HepG2 (cell line): ENCODE measurements around the gene OSBPL2. TPM values are rescaled to one million over a fixed set of nuclear protein-coding genes. Genes with fewer than 3 reads are reported as not detected.

Source experiments
- BHLHE40 ChIP-seq: IDR thresholded peaks from 2 replicates; pipeline ENCODE4 v1.6.1; 2011; ENCODE audit warnings: low read length, improper control_type of control experiment
- GLI4 ChIP-seq: sonication (generic); formaldehyde crosslinking; IDR thresholded peaks from 2 replicates; pipeline ENCODE4 v1.5.1; 2020; ENCODE audit warnings: missing genetic modification reagents, mild to moderate bottlenecking, moderate library complexity, borderline replicate concordance
- LCORL ChIP-seq, 2 experiments: fragments of 450-650 bp in 1 of 2; sonication (generic) in 1 of 2; formaldehyde crosslinking in 1 of 2; IDR thresholded peaks; 2 replicates each; pipeline versions ENCODE4 v1.5.0 to v1.6.1; 2017 to 2020; ENCODE audit warnings: antibody characterized with exemption in 1 of 2, missing genetic modification reagents in 1 of 2
- MAZ ChIP-seq, 2 experiments: sonication (generic) in 1 of 2; formaldehyde crosslinking in 1 of 2; IDR thresholded peaks; 2 replicates each; pipeline versions ENCODE4 v1.5.0 to v1.6.1; 2012 to 2020; ENCODE audit warnings: low read depth in 2 of 2, mild to moderate bottlenecking in 2 of 2, borderline replicate concordance in 1 of 2, improper control_type of control experiment in 1 of 2, low read length in 1 of 2, missing genetic modification reagents in 1 of 2, moderate library complexity in 1 of 2
- SALL1 ChIP-seq: sonication (generic); formaldehyde crosslinking; IDR thresholded peaks from 2 replicates; pipeline ENCODE4 v1.8.0; 2022; ENCODE audit warnings: mild to moderate bottlenecking, missing genetic modification reagents
- SRSF9 ChIP-seq: fragments of 200-400 bp; formaldehyde crosslinking; IDR thresholded peaks from 2 replicates; pipeline ENCODE4 v1.6.1; 2018; ENCODE audit warnings: borderline replicate concordance, mild to moderate bottlenecking, low read depth, low read length; ENCODE audit not compliant: insufficient read depth, poor library complexity, severe bottlenecking
- XRCC5 ChIP-seq: fragments of 200-400 bp; formaldehyde crosslinking; optimal IDR thresholded peaks from 2 replicates; pipeline ENCODE3; 2017; ENCODE audit warnings: mild to moderate bottlenecking, low read length
- ZNF337 ChIP-seq: sonication (generic); formaldehyde crosslinking; IDR thresholded peaks from 2 replicates; pipeline ENCODE4 v1.5.1; 2020; ENCODE audit warnings: missing genetic modification reagents, low read depth, mild to moderate bottlenecking, borderline replicate concordance
- ZNF430 ChIP-seq: sonication (generic); formaldehyde crosslinking; IDR thresholded peaks from 2 replicates; pipeline ENCODE4 v1.9.0; 2021; ENCODE audit warnings: mild to moderate bottlenecking, missing genetic modification reagents
- ZNF550 ChIP-seq: sonication (generic); formaldehyde crosslinking; IDR thresholded peaks from 2 replicates; pipeline ENCODE4 v1.4.0; 2020; ENCODE audit warnings: mild to moderate bottlenecking, missing genetic modification reagents, borderline replicate concordance
- ZNF556 ChIP-seq: sonication (generic); formaldehyde crosslinking; IDR thresholded peaks from 2 replicates; pipeline ENCODE4 v1.4.0; 2020; ENCODE audit warnings: mild to moderate bottlenecking, missing genetic modification reagents, borderline replicate concordance
- ZNF615 ChIP-seq: sonication (generic); formaldehyde crosslinking; IDR thresholded peaks from 2 replicates; pipeline ENCODE4 v1.5.0; 2020; ENCODE audit warnings: mild to moderate bottlenecking, missing genetic modification reagents, borderline replicate concordance
- ZZZ3 ChIP-seq: sonication (generic); formaldehyde crosslinking; IDR thresholded peaks from 2 replicates; pipeline ENCODE4 v1.4.0; 2020; ENCODE audit warnings: missing genetic modification reagents, mild to moderate bottlenecking, borderline replicate concordance
- polyA plus RNA-seq, 8 experiments: library from polyadenylated mRNA; depleted of rRNA in 3 of 8; stranded (reverse) in 7 of 8; unstranded in 1 of 8; fragments of >200 nt; fragmentation: Illumina TruSeq in 4 of 8; extraction: Trizol in 4 of 8; gene quantifications; 2 replicates each; pipeline versions ENCODE4 v1.2.1 to v1.2.3, GENCODE V29; 2011 to 2016; ENCODE audit warnings: low read depth in 4 of 8, missing spikeins in 1 of 8, mixed read lengths in 1 of 8; ENCODE audit not compliant: insufficient read depth in 1 of 8
- total RNA-seq, 5 experiments: library from RNA; depleted of rRNA; stranded (reverse); fragments of >200 nt; fragmentation: Illumina TruSeq; extraction: Trizol; gene quantifications; 2 replicates each; pipeline ENCODE4 v1.2.3, GENCODE V29; 2016; ENCODE audit warnings: low read depth in 1 of 5
- TF ChIP-seq, protein P1 (sequence below): sonication (generic); formaldehyde crosslinking; IDR thresholded peaks from 2 replicates; pipeline ENCODE4 v1.4.0; 2020; ENCODE audit warnings: missing genetic modification reagents, borderline replicate concordance
- TF ChIP-seq, protein P2 (sequence below): sonication (generic); formaldehyde crosslinking; IDR thresholded peaks from 2 replicates; pipeline ENCODE4 v1.4.0; 2020; ENCODE audit warnings: missing genetic modification reagents, low read depth, mild to moderate bottlenecking, borderline replicate concordance
- TF ChIP-seq, protein P3 (sequence below): sonication (generic); formaldehyde crosslinking; IDR thresholded peaks from 2 replicates; pipeline ENCODE4 v1.9.0; 2022; ENCODE audit warnings: missing genetic modification reagents, mild to moderate bottlenecking, borderline replicate concordance
- TF ChIP-seq, protein P4 (sequence below): IDR thresholded peaks from 2 replicates; pipeline ENCODE4 v1.6.1; 2018; ENCODE audit warnings: missing genetic modification reagents, mild to moderate bottlenecking, missing compliant biosample characterization
- TF ChIP-seq, protein P5 (sequence below): sonication (generic); formaldehyde crosslinking; IDR thresholded peaks from 2 replicates; pipeline ENCODE4 v1.5.1; 2020; ENCODE audit warnings: mild to moderate bottlenecking, missing genetic modification reagents, moderate library complexity

Gene OSBPL2
- total and polyA plus RNA-seq, 2 of the 13 experiments (the other 11 are each of a cell fraction or from before 2014, with no cell fraction given) = 18.5 to 37.4 TPM

DNA sequence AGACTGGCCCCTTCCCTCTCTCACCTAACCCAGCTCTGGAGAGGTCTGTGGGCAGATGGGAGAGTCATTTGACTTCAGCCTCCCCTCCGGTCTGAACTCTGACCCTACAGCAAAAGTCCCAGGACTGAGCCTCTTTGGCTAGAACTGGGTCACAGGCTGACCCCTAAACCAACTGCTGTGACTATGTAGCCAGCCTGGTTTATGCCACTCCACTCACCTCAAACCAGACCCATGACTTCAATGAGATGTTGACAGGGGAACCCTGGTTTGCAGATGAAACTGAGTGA, 864 bp upstream of the OSBPL2 start (continued):
- TF ChIP-seq, protein P1, sequence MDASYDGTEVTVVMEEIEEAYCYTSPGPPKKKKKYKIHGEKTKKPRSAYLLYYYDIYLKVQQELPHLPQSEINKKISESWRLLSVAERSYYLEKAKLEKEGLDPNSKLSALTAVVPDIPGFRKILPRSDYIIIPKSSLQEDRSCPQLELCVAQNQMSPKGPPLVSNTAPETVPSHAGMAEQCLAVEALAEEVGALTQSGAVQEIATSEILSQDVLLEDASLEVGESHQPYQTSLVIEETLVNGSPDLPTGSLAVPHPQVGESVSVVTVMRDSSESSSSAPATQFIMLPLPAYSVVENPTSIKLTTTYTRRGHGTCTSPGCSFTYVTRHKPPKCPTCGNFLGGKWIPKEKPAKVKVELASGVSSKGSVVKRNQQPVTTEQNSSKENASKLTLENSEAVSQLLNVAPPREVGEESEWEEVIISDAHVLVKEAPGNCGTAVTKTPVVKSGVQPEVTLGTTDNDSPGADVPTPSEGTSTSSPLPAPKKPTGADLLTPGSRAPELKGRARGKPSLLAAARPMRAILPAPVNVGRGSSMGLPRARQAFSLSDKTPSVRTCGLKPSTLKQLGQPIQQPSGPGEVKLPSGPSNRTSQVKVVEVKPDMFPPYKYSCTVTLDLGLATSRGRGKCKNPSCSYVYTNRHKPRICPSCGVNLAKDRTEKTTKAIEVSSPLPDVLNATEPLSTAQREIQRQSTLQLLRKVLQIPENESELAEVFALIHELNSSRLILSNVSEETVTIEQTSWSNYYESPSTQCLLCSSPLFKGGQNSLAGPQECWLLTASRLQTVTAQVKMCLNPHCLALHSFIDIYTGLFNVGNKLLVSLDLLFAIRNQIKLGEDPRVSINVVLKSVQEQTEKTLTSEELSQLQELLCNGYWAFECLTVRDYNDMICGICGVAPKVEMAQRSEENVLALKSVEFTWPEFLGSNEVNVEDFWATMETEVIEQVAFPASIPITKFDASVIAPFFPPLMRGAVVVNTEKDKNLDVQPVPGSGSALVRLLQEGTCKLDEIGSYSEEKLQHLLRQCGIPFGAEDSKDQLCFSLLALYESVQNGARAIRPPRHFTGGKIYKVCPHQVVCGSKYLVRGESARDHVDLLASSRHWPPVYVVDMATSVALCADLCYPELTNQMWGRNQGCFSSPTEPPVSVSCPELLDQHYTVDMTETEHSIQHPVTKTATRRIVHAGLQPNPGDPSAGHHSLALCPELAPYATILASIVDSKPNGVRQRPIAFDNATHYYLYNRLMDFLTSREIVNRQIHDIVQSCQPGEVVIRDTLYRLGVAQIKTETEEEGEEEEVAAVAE (CRISPR knock-in tag) = no peak
- TF ChIP-seq XRCC5 = peak; percentile 3
- TF ChIP-seq, protein P2, sequence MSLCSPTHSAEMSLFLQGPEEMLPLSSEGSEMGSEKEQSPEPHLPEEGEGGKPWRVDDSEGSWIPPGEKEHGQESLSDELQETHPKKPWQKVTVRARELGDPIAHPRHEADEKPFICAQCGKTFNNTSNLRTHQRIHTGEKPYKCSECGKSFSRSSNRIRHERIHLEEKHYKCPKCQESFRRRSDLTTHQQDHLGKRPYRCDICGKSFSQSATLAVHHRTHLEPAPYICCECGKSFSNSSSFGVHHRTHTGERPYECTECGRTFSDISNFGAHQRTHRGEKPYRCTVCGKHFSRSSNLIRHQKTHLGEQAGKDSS = no peak
- TF ChIP-seq SALL1 (CRISPR knock-in tag) = no peak
- TF ChIP-seq ZZZ3 (CRISPR knock-in tag) = no peak
- TF ChIP-seq MAZ (IDR thresholded peaks at IDR 0.05; ENCODE audit: borderline replicate concordance, low read depth, low read length) = no peak
- TF ChIP-seq MAZ (CRISPR knock-in tag; IDR thresholded peaks at IDR 0.05; ENCODE audit: low read depth) = no peak
- no peak; the same call in 1 of the 2 replicates for TF ChIP-seq GLI4 (CRISPR knock-in tag)
- TF ChIP-seq BHLHE40 = no peak
- no peak for TF ChIP-seq ZNF550 (CRISPR knock-in tag)
- TF ChIP-seq, protein P3, sequence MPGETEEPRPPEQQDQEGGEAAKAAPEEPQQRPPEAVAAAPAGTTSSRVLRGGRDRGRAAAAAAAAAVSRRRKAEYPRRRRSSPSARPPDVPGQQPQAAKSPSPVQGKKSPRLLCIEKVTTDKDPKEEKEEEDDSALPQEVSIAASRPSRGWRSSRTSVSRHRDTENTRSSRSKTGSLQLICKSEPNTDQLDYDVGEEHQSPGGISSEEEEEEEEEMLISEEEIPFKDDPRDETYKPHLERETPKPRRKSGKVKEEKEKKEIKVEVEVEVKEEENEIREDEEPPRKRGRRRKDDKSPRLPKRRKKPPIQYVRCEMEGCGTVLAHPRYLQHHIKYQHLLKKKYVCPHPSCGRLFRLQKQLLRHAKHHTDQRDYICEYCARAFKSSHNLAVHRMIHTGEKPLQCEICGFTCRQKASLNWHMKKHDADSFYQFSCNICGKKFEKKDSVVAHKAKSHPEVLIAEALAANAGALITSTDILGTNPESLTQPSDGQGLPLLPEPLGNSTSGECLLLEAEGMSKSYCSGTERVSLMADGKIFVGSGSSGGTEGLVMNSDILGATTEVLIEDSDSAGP (CRISPR knock-in tag) = peak; percentile 74; the same call in 1 of the 2 replicates
- no peak for TF ChIP-seq ZNF337 (CRISPR knock-in tag)
- TF ChIP-seq ZNF615 = no peak
- no peak for TF ChIP-seq ZNF430 (CRISPR knock-in tag)
- TF ChIP-seq, protein P4, sequence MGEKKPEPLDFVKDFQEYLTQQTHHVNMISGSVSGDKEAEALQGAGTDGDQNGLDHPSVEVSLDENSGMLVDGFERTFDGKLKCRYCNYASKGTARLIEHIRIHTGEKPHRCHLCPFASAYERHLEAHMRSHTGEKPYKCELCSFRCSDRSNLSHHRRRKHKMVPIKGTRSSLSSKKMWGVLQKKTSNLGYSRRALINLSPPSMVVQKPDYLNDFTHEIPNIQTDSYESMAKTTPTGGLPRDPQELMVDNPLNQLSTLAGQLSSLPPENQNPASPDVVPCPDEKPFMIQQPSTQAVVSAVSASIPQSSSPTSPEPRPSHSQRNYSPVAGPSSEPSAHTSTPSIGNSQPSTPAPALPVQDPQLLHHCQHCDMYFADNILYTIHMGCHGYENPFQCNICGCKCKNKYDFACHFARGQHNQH (CRISPR knock-in tag) = no peak
- TF ChIP-seq, protein P5, sequence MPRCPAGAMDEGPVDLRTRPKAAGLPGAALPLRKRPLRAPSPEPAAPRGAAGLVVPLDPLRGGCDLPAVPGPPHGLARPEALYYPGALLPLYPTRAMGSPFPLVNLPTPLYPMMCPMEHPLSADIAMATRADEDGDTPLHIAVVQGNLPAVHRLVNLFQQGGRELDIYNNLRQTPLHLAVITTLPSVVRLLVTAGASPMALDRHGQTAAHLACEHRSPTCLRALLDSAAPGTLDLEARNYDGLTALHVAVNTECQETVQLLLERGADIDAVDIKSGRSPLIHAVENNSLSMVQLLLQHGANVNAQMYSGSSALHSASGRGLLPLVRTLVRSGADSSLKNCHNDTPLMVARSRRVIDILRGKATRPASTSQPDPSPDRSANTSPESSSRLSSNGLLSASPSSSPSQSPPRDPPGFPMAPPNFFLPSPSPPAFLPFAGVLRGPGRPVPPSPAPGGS (CRISPR knock-in tag) = peak; percentile 46; the same call in 1 of the 2 replicates
- no peak; the same call in 1 of the 2 replicates for TF ChIP-seq ZNF556 (CRISPR knock-in tag)
- no peak for TF ChIP-seq SRSF9
- no peak for TF ChIP-seq LCORL (IDR thresholded peaks at IDR 0.05)
- TF ChIP-seq LCORL (CRISPR knock-in tag; IDR thresholded peaks at IDR 0.05) = no peak
